GM21360 (cell line): ENCODE results near the gene SMPD4.
"Not testable (repeated sequence)": the region's sequence is repeated elsewhere in the genome, so short reads cannot be mapped to it uniquely, and the experiment has no call there.

Experiments
- ATAC-seq: cut with Tn5 transposase; IDR thresholded peaks from one replicate; pipeline ENCODE4 v1.9.1; 2021; ENCODE audit warnings: mild to moderate bottlenecking, moderate library complexity; ENCODE audit not compliant: unreplicated experiment

SMPD4 gene

GRCh38 chr2:130187859-130188792, 6.7 kb upstream of the SMPD4 start:
- ATAC-seq: not testable (repeated sequence)

- no peak for ATAC-seq
Measured at GRCh38 chr2:130187268-130187667, 5.9 kb upstream of the SMPD4 start.

GRCh38 chr2:130186391-130186790, 5.0 kb upstream of the SMPD4 start:
- no peak for ATAC-seq

- ATAC-seq: no peak
Measured at GRCh38 chr2:130185896-130186295, 4.5 kb upstream of the SMPD4 start.

GRCh38 chr2:130185436-130185835, 4.0 kb upstream of the SMPD4 start:
- ATAC-seq: no peak

GRCh38 chr2:130183512-130184373, 2.3 kb upstream of the SMPD4 start:
- ATAC-seq: no peak

GRCh38 chr2:130182826-130183511, 1.6 kb upstream of the SMPD4 start:
- ATAC-seq: peak; percentile 9

- peak; percentile 83 for ATAC-seq
Measured at GRCh38 chr2:130181880-130182682, 679 bp upstream of the SMPD4 start, which contains the start of gene MZT2B. MZT2B (plus strand) TSS chr2:130182262; CDS start chr2:130182283, 21 bp downstream.

- ATAC-seq: not testable (repeated sequence)
Measured at GRCh38 chr2:130180404-130181324, 738 bp downstream of the SMPD4 start.

- peak; percentile 62 for ATAC-seq
Measured at GRCh38 chr2:130174866-130175265, 6.5 kb downstream of the SMPD4 start.

GRCh38 chr2:130169896-130170295, 11.5 kb downstream of the SMPD4 start:
- ATAC-seq: no peak

GRCh38 chr2:130169163-130169562, 12.2 kb downstream of the SMPD4 start:
- not testable (repeated sequence) for ATAC-seq

- ATAC-seq: not testable (repeated sequence)
Measured at GRCh38 chr2:130166611-130167010, 14.8 kb downstream of the SMPD4 start.

GRCh38 chr2:130165293-130166016, 15.9 kb downstream of the SMPD4 start:
- ATAC-seq: no peak

GRCh38 chr2:130162968-130163367, 18.4 kb downstream of the SMPD4 start:
- no peak for ATAC-seq

GRCh38 chr2:130162486-130162885, 18.9 kb downstream of the SMPD4 start:
- ATAC-seq: not testable (repeated sequence)

- ATAC-seq: not testable (repeated sequence)
Measured at GRCh38 chr2:130160838-130161705, 20.3 kb downstream of the SMPD4 start.
